SK-N-SH (cell line): ENCODE results near the gene NCS1.

ENCODE experiments used
- CTCF ChIP-seq: fragments of 200-600 bp; sonication (generic); IDR thresholded peaks from 2 replicates; pipeline ENCODE4 v1.6.1; 2017; ENCODE audit warnings: antibody characterized with exemption, mild to moderate bottlenecking, moderate library complexity
- FOXM1 ChIP-seq: IDR thresholded peaks from 2 replicates; pipeline ENCODE4 v1.4.0; 2012; ENCODE audit warnings: low read depth, mild to moderate bottlenecking
- RXRA ChIP-seq: IDR thresholded peaks from 2 replicates; pipeline ENCODE4 v1.4.0; 2012; ENCODE audit warnings: low read depth, mild to moderate bottlenecking, borderline replicate concordance
- SIN3A ChIP-seq: IDR thresholded peaks from 2 replicates; pipeline ENCODE4 v1.6.1; 2012; ENCODE audit warnings: low read depth, mild to moderate bottlenecking, low read length, moderate library complexity, borderline replicate concordance
- TEAD4 ChIP-seq: IDR thresholded peaks from 2 replicates; pipeline ENCODE4 v1.4.0; 2012; ENCODE audit warnings: mild to moderate bottlenecking, borderline replicate concordance; ENCODE audit not compliant: insufficient read depth

GRCh38 chr9:130237076-130237475, 64.9 kb downstream of the NCS1 start:
- TF ChIP-seq SIN3A, result no peak
- TF ChIP-seq FOXM1, result no peak
- no peak for TF ChIP-seq CTCF
- no peak for TF ChIP-seq RXRA
- TF ChIP-seq TEAD4, result no peak
